ENCODE measurements around the gene DMBT1.

DNA sequence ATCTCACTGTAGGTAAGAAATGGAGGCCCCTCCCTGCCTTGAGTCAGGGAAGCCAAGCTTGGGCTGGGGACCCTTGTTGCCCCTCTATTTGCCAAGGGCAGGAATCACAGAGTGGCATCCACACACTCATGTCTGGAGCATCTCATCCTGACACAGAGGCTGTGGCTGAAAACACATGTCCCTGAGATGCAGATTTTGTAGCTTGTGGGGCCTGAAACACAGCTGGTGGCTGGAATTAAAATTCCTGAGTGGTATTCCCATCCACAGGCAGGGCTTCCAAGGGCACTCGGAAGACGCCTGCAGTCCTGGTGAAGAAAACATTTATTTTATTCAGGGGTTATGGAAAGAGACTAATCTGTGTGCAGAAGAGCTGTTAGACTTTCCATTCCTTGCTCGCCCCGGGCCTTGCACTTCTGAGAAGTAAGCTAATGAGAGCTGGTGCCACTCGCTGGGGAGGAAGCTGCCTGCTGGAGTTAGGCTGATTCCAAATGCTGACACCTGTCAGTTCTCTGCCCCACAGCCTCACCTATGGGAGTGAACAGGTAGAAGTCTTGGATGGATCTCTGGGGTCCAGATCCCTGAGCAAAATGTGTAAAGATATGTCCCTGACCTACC is 103.1 kb downstream of the DMBT1 start:
- TF ChIP-seq, protein P1, sequence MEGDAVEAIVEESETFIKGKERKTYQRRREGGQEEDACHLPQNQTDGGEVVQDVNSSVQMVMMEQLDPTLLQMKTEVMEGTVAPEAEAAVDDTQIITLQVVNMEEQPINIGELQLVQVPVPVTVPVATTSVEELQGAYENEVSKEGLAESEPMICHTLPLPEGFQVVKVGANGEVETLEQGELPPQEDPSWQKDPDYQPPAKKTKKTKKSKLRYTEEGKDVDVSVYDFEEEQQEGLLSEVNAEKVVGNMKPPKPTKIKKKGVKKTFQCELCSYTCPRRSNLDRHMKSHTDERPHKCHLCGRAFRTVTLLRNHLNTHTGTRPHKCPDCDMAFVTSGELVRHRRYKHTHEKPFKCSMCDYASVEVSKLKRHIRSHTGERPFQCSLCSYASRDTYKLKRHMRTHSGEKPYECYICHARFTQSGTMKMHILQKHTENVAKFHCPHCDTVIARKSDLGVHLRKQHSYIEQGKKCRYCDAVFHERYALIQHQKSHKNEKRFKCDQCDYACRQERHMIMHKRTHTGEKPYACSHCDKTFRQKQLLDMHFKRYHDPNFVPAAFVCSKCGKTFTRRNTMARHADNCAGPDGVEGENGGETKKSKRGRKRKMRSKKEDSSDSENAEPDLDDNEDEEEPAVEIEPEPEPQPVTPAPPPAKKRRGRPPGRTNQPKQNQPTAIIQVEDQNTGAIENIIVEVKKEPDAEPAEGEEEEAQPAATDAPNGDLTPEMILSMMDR (IDR thresholded peaks at IDR 0.05): no peak
- TF ChIP-seq POLR2AphosphoS5 (IDR thresholded peaks at IDR 0.05) (no peak), POLR2A (IDR thresholded peaks at IDR 0.05) (no peak)

All from stomach (tissue), 4 donors.